Chondrocyte (in vitro differentiated cells): ENCODE data around the gene TTC27. TPM values are rescaled to one million over a fixed set of nuclear protein-coding genes. Genes with fewer than 3 reads are reported as not detected.

ENCODE experiments used
- DNase-seq: peaks from one replicate; pipeline ENCODE4 v3.0.0; 2021; ENCODE audit warnings: mixed read lengths, low spot score
- H3K27ac Mint-ChIP-seq: one replicate; pipeline ENCODE4 v1.8.0; 2021; ENCODE audit warnings: mild to moderate bottlenecking, moderate library complexity, mixed read lengths; ENCODE audit not compliant: unreplicated experiment
- H3K27me3 Mint-ChIP-seq: 2 replicates; pipeline ENCODE4 v1.8.0; 2021; ENCODE audit warnings: low read depth, mixed read lengths
- H3K36me3 Mint-ChIP-seq: 2 replicates; pipeline ENCODE4 v1.8.0; 2021; ENCODE audit warnings: low read depth, mixed read lengths
- H3K4me1 Mint-ChIP-seq: 2 replicates; pipeline ENCODE4 v1.8.0; 2021; ENCODE audit warnings: low read depth, mild to moderate bottlenecking, mixed read lengths
- H3K4me3 Mint-ChIP-seq: one replicate; pipeline ENCODE4 v1.8.0; 2021; ENCODE audit warnings: mild to moderate bottlenecking, moderate library complexity, mixed read lengths; ENCODE audit not compliant: unreplicated experiment
- H3K9me3 Mint-ChIP-seq: 2 replicates; pipeline ENCODE4 v1.8.0; 2021; ENCODE audit warnings: low read depth, mixed read lengths
- CTCF ChIP-seq: fragments of 200-600 bp; sonication (generic); IDR thresholded peaks from 2 replicates; pipeline ENCODE4 v1.5.0; 2021; ENCODE audit warnings: antibody characterized with exemption, mild to moderate bottlenecking, moderate library complexity
- total RNA-seq: library from RNA; stranded (reverse); gene quantifications from 3 replicates; pipeline ENCODE4 v1.2.1, GENCODE V29; 2021

The TTC27 gene
- total RNA-seq, 1 donor from 2014 or later: 13.5 TPM

- Mint-ChIP-seq H3K9me3 (no peaks in the 10 kb centered on the region), H3K4me3 (no peak overlapping the region), H3K4me1 (no peaks in the 10 kb centered on the region), H3K27me3 (no peaks in the 10 kb centered on the region), H3K27ac (no peak overlapping the region), H3K36me3 (peaks cover 27% of the 10 kb centered on the region)
- DNase-seq: no peak
- no peak for TF ChIP-seq CTCF
Observed at GRCh38 chr2:32611771-32612170, 16.1 kb upstream of the TTC27 start.

DNA sequence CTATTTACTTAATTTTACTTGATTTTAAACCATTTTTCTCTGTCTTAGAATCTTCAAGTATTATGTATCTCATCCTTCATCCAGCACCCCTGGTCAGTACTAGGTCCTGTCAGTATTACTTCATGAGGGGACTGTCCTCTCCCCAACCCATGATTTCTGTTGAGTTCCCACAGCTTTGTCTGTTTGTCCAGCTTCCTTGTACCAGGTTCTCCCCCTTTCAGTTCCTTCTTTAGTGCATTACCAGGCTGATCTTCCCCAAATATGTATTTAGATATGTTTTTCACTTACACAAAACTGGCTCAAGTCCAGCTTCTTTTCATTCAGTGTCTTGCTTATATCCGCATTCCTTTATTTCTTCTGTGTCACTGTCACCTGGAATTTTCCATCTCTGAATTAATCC lies 13.8 kb upstream of the TTC27 start:
- Mint-ChIP-seq H3K27me3 (no peaks in the 10 kb centered on the region), H3K36me3 (peaks cover 32% of the 10 kb centered on the region), H3K4me3 (no peak overlapping the region), H3K4me1 (peaks cover under 1% of the 10 kb centered on the region), H3K9me3 (no peaks in the 10 kb centered on the region), H3K27ac (peak overlapping the region; percentile 41)
- DNase-seq: no peak
- no peak for TF ChIP-seq CTCF

- peaks cover 31% of the 10 kb centered on the region for H3K36me3 Mint-ChIP-seq
- H3K4me1 Mint-ChIP-seq: peaks cover 16% of the 10 kb centered on the region
- H3K27me3 Mint-ChIP-seq: no peaks in the 10 kb centered on the region
- TF ChIP-seq CTCF: no peak
- H3K27ac Mint-ChIP-seq: no peak overlapping the region
- no peaks in the 10 kb centered on the region for H3K9me3 Mint-ChIP-seq
- H3K4me3 Mint-ChIP-seq: no peak overlapping the region
- no peak for DNase-seq
Observed at GRCh38 chr2:32617599-32618189, 10.2 kb upstream of the TTC27 start.

DNA sequence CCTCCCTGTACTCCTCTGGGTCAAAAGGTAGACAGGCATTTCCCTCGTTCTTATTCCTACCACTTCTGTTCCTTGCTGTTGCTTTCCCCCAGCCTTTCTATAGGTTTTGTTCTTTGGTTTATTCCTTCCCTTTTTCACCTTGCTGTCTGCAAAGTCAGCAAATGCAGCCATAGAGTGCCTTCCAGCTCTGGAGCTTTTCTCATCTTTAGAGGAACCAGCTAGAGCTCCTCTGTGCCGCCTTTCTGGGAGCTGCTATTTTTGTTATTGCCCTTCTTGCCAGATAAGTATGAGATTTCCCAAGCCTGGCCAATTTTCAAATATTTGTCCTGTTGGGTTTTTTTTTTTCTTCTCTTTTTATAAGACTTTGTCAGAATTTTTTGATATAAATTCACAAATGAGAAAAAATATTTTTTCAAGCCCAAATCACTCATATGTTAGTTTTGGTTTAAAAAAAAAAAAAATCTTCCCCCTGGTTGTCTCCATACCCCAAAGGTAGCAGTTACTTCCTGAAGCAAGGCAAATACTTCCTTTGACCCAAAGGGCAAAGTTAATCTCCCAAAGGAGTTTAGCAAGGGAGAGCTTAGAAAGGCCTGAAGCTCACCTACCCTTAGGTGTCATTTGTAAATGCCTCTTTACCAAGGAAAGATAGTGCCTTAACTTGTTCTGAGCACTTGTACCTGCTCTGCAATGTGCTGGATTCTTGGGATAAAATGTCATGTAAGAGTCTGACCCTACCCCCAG lies 5.1 kb upstream of the TTC27 start:
- no peak for TF ChIP-seq CTCF
- DNase-seq: no peak
- H3K27ac Mint-ChIP-seq: peak overlapping the region; percentile 37
- peaks cover 26% of the 10 kb centered on the region for H3K4me1 Mint-ChIP-seq
- no peaks in the 10 kb centered on the region for H3K9me3 Mint-ChIP-seq
- H3K36me3 Mint-ChIP-seq: peaks cover 21% of the 10 kb centered on the region
- H3K27me3 Mint-ChIP-seq: no peaks in the 10 kb centered on the region
- H3K4me3 Mint-ChIP-seq: peak overlapping the region; percentile 3

GRCh38 chr2:32623311-32623706 lies 4.5 kb upstream of the TTC27 start:
- no peaks in the 10 kb centered on the region for H3K9me3 Mint-ChIP-seq
- no peak for TF ChIP-seq CTCF
- DNase-seq: no peak
- no peak overlapping the region for H3K4me3 Mint-ChIP-seq
- H3K27ac Mint-ChIP-seq: no peak overlapping the region
- peaks cover 19% of the 10 kb centered on the region for H3K36me3 Mint-ChIP-seq
- H3K4me1 Mint-ChIP-seq: peaks cover 29% of the 10 kb centered on the region
- no peaks in the 10 kb centered on the region for H3K27me3 Mint-ChIP-seq
